ENCODE measurements around the gene MAP3K21. TPM values are rescaled to one million over a fixed set of nuclear protein-coding genes. Genes with fewer than 3 reads are reported as not detected.

MAP3K21 gene
- 2.6 TPM for total RNA-seq

DNA sequence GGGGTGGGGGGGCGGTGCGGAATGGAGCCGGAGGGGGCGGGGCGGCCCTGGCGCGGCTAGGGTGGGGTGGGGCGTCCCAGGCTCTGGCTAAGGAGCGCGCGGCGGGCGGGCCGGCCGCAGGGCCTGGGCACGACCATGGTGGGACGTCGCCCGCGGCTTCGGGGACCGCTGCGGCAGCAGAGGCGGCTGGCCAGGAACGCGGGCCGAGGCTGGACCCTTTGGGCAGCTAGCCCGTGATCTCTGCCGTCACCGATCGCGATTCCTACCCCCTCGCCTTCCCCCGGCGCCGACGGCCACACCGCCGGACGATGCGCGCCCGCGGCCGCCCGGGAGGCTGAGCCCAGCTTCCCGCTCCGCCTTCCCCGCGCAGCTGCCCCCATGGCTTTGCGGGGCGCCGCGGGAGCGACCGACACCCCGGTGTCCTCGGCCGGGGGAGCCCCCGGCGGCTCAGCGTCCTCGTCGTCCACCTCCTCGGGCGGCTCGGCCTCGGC, at the start of gene MAP3K21:
TSS of gene MAP3K21 (plus strand) at position 74 of the 491 bp plus-strand sequence. CDS start at position 379, 305 bp downstream.
- ATAC-seq, result no peak

DNA sequence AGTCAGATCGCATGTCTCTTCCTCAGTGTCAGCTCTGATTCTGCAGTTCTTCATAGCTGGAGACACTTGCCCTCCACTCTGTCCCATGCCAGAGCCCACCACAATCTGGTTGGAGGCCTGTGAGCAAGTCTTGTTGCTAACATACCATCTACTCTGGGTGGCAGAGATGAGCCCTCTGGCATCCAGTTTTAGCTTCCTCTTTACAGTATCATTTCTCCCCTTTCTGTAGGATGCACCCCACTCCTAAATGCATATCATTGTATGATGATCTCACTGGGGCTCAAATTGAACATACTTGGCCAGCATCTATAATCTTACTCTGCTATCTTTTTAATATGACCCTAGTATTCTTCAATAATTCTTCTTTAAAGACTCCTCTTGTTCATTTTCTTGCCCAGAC, 48.9 kb upstream of the MAP3K21 start:
- no peak for ATAC-seq

DNA sequence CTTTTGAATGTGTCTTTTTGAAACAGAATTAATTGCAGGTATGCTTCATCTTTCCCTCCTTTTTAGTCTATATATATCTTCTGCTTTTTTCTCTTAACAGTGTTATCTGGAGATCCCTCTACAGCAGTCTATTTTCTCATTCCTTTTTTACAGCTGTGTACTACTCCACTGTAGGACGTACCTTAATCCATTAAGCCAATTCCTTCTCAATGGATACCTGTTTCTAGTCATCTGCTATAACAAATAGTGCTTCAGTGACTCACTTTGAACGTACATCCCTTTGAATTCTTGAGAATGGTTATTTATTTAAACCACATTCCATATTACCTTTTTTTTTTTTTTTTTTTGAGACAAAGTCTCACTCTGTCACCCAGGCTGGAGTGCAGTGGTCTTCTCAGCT, 47.6 kb upstream of the MAP3K21 start:
- no peak for ATAC-seq

DNA sequence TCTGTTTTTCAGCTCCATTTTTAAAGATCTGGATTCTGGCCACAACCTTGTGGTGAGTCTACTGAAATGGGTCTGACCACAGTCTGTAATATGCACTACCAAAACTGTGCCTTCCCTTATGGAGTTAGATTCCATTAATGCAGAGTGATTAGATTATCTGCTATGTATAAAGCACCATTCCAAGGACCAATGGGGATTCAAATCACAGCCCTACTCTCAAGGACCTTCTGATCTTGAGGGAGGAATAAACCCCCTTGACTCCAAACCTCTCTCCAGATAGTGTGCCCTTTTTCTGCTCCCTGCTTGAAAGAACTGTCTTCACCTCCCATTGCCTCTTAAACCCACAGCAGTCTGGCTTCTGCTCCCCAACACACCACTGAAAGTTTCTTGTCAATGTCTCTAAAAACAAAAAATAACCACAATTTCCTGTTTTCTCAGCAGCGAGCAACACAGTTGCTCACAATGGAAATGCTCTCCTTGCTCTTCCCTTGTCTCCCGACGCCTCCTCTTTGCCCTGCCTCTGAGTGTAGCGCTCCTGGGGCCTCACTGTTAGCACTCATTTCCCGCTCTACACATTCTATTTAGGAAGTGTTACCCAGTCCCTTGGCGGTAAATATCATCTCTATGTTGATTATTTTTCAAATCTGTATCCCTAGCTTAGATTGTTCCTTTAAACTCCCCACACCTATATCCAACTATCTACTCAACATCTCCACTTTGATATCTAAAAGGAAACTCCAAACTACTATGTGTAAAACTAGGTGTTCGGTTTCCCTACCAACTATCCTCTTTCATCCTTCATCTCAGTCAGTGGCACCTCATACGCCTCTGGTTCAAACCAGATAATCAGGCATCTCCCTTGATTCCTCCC, 45.6 kb upstream of the MAP3K21 start:
- no peak for ATAC-seq

DNA sequence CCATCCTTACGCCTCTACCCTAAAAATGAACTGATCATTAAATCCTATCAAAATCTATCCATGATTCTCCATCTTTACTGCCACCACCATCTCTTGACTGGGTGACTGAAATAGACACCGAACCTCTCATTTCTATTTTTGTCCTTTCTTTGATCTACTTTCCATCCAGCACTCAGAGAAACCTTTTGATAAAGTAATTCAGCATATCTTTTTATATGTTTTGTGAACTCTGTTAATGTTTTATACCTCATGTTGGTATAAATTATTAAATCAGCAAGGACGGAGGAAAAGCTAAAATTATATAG, 45.0 kb upstream of the MAP3K21 start:
- no peak for ATAC-seq

DNA sequence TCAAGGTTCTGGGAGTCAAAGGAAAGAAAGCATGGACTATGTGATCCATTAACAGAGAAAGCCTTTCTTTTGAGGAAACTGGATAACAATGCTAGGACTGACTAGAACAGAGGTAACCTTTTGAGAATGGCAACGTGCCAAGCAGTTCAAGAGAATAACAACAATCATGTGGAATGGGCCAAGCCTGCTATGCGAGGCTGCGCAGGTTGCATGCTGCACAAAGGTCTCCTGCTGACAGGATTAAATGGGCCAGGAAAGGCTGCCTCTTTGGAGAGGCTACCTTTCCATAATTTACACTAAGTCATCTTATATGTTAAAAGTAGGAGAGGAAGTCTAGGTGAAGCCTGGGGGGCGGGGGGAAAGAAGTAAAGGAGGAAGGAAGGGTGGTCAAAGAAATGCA, 37.8 kb upstream of the MAP3K21 start:
- no peak for ATAC-seq

DNA sequence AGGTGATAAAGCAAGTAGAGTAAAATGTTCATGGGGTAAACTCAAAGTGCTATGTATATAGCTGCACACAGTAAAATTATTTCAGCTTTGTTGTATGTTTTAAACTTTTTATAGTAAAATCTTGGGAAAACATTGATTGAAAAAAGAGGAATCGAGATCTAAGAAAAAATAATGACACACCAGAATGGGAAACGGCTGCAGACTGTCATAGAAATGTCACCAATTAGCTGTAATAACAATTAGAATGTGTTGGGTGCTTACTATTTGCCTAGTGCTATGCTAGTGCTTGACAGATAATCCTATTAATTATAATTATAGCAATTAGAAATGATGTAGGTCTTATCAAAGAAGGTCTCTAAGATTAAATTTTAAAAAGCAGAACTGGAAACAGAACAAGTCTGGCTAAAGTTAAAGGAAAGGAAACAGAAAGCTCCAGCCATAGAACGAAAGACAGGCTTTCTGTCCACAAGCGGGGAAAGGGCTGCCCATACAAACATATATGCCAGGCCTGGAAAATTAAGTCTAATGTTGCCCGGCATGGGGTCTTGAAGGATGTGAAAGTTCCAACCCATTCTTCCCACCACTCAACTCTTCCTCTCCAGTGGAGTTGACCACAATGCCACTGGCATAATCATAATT, 37.0 kb upstream of the MAP3K21 start:
- ATAC-seq, result no peak

DNA sequence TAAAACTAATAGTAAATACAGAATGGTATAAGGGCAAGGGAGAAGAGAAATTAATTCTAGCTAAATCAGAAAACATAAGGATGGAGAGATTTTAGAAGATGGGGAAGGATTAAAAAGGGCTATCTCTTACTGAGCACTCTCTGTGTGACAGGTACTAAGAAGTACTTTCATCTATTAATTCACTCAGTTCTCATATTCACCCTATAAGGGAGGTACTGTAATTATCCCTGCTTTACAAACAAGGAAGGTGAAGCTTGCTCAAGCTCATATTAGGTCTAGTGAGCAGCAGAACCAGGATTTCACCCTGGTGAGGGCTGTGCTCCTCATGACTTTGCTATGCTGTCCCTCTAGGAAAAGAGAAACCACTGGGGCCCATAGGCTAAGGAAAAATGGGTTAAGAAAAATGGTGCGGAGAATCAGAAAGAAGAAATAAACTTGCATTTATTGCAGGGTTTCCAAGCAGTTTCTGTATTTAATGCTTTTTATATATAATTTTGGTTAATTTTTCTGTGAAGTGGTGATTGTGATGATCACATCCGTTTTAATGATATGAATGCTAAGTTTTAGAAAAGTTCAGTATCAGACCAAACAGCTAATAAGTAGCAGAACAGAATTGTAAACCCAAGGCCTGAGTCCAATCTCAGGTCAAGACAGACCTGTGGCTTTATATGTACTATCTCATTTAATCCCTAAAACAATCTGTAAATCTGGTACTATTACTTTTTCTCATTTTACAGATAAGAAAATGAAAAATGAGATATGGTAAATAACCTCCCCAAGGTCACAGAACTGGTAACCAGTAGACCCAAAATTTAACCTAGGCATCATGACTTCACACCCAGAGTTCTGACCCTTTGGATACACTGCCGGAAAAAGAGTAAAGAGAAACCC, 33.7 kb upstream of the MAP3K21 start:
- no peak for ATAC-seq

DNA sequence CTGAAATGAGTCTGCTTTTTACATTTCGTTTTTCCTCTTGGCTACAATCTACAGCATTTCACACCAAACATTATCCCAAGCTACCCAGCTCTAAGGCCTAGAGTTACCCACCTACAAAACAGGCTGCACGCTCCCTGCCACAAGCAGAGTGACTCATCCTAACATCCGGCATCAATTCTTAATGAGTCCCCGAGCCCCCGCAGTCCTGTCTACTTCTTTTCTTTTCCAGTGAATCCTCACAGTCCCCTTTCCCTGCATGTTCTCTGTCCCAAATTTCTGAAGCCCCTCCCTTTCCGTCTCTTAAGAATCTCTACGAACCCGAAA, 32.6 kb upstream of the MAP3K21 start:
- ATAC-seq, result peak; percentile 62

DNA sequence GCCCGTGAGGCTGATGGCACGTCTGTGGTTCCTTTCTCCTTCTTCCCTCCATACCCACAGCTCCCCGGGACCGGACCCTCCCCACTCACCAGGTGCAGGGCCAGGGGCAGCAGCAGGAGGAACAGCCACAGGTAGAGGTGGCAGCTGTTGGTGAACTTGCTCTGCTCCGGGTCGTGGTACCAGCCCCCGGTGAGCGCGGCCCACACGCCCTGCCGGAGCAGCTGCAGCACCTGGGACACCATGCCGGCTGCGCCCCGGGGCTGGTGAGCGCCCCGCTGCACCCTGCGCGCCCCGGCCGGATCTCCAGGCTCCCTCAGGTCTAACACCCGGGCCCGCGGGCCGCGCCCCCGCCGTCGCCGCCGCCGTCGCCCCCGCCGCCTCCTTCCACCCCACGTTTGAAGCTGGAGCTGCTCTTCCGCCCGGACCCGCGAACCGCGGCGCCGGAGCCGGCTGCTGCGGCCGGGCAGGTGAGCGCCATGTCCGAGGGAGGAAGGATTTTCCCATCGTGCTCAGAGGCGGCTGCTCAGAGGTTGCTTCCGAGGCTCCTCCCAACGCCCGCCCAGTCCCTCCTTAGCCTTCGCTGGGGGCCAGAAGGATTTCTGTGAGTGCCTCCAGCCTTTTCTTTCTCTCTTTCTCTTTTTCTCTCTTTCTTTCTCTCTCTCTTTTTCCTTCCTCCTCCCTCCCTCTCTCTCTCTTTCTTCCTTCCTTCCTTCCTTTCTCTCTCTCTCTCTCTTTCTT, 32.1 kb upstream of the MAP3K21 start, which contains the start of gene PCNX2:
TSS of gene PCNX2 (minus strand) at position 489 of the 738 bp plus-strand sequence. CDS start at position 242, 247 bp downstream.
- ATAC-seq, result peak; percentile 83

DNA sequence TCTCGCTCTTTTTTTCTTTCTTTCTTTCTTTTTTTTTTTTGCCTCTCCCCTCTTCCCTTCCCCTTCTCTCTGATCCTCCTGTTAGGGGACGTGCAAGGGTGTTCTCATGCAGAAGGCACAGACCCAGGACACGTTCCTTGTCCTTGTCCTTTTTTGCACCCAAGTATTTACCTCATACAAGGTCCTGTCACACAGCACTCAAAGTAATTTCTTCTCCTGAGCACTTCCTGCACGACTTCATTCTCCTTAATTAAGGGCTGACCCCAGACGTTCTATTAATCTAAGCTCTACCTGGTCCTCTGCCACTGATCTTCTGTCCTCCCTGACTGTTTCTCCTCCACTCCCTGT, 31.6 kb upstream of the MAP3K21 start:
- ATAC-seq, result no peak

DNA sequence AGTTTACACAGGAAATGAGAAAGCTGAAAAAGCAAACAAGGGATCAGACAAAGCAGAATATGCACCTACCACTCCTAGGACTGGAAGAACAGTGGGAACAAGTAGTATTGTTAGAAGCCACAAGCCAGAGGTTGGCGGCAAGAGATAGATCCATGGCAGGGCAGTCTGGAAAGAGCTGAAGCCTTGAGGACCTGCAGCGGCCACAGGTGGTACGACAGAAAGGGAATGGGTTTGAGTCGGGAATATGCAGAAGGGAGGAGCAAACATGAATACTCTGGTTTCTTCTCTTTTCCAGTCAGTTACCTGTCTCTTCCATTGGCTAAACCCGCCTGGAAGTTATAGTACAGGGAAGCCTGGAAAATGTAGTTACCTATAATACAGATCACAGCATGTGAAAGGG, 28.1 kb upstream of the MAP3K21 start:
- no peak for ATAC-seq

DNA sequence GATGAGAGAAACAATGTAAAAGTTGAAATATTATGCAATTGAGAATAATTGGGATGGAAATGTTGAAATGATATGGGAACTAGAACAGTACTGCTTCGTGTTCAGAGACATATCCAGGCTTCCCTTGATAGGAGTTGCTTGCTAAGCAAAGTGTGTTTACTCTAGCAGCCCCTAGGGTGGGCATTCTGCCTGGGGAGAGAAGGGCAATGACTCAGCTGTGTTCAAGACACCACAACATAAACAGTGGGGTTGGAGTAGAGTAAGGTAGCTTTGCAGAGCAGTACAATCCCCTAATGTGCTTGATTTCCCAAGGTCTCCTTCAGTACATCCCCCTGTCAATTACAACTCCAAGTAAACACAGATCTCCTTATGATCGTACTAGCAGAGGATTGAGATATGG, 27.2 kb upstream of the MAP3K21 start:
- ATAC-seq, result no peak

DNA sequence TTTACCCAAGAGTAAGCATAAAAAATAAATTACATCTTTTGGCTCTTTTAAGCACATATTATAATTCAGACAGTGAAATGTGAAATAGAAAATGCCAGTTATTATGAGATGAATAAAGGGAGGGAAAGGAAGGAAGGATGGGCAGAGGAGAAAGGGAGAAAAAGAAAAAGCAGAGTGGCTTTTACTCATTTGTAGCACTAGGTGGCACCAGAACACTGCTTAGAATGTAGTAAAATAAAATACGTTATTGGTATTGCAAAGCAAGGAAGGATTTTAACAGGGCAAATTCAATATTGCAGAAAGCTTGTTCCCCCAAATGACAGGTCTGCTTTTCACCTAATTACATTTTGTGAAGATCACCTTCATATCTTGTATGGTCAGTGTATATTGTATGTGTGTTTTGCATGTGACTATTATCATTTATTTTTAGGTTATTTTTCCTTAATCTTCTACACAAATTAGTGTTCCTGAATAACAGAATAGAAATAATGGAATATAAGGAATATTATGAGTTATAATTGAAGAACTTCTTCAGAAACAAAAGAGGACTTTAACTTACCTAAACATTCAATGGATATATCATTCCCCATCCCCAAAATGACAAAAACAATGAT, 22.9 kb upstream of the MAP3K21 start:
- peak; percentile 52 for ATAC-seq

DNA sequence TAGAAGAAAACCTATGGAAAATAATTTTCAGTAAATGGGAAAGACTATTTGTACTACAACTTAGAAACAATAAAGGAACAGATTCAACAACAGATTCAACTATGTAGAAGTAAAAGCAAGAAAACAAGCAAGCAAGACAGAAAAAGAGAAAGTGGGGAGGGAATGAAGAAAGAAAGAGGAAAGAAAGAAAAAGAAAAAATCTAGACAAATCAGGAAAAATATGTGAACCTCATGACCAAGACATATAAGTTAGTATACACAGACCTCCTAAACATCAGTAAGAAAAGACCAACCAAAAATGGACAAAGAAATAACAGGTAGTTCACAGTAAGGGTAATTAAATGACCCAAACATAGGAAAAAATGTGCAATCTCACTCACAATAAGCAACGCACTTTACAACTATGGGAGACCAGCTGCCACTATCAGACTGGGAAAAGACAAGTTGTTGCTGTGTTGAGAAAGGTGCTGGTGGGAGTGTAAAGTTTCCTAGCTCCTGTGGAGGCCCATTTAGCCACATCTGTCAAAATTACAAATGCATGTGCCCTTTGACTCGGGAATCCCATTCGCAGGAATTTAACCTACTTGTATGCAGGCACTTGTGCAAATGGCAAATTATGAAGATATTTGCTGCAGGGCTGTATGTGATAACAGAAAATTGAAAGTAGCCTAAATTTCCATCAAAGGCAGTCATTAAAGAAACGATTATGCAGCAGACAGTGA, 13.9 kb upstream of the MAP3K21 start:
- ATAC-seq, result no peak

DNA sequence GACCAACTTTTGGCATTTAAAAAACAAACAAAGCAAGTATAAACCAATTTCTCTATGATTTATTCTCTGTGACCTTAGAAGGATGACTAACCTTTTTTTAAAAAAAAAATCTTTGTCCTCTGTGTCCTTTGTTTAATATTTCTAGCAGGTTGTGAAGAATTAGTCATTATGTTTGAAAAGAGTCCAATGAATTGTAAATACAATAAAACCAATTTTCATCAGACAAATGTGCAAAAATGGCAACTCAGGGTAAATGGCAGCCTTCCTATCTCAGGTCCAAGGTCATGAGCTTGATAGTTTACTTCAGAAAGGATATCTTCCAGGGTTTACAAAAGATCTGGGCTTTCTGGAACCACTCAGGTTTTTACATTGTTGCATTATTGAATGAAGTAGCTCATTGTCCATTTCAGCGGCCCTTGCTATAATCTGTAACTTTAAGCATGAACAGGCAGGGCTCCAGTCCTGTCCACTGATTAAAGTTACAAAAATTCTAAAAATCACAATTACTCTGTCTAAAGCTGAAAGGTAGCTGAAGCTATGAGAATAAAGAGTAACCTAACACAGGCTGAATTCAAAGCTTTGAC, 11.7 kb upstream of the MAP3K21 start:
- ATAC-seq, result no peak

DNA sequence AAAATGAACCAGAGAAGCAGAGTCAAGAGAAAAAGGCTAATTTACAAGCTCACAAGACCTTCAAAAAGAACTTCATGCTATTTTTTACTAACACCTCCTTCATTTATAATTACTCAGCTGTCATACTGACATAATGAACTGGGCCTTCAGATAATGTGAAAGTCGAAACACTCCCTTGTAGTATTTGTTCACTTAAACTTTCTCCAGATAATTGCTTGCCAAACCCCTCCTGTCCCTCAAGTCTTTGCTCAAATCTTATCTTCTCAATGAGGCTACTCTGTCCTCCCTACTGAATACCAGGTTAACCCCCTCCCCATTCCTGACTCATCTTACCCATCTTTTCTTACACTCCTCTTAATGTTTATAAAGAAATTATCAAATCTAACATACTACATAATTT, 11.1 kb upstream of the MAP3K21 start:
- ATAC-seq, result no peak

DNA sequence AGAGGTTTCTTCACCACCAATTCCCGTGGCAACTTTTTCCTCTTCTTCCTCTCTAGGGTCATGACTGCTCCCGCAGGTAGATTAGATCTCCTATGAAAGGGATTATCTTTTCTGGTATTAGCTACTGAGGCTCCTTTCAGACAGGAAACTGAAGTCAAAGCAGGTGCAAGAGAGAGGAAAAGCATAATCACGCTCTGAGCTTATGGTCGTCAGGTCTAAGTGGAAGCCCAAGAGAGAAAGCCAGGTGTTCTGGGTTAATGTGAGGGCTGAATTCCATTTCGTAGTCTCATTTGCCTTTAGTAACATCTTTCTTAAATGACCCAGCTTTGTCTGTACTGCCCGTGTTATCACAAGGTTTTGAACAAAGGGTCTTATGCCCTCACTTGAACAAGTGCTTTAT, 8.3 kb upstream of the MAP3K21 start:
- ATAC-seq, result no peak

DNA sequence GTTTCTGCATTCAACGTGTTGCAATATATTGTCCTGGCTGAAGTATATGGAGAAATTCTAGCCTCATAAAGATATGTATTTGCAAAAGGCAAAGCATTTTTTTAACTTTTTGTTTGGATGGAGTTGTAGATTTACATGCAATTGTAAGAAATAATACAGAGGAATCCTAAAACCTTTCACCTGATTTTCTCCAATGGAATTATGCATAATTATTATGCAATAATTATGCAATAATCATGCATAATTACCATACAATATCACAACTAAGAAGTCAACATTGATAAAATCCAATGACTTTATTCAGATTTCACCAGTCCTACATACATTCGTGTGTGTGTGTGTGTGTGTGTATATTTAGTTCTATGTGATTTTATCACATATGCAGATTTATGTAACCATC, 7.5 kb upstream of the MAP3K21 start:
- ATAC-seq, result no peak

DNA sequence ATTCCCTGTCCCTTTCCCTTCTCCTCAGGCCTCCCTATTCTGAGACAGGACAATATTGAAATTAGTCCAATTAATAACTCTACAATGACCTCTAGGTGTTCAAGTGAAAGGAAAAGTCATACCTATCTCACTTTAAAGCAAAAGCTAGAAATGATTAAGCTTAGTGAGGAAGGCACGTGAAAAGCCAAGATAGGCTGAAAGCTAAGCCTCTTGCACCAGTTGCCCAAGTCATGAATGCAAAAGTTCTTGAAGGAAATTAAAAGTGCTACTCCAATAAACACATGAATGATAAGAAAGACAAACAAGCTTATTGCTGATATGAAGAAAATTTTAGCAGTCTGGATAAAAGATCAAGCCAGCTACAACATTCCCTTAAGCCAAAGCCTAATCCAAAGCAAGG, 3.8 kb upstream of the MAP3K21 start:
- ATAC-seq, result no peak

DNA sequence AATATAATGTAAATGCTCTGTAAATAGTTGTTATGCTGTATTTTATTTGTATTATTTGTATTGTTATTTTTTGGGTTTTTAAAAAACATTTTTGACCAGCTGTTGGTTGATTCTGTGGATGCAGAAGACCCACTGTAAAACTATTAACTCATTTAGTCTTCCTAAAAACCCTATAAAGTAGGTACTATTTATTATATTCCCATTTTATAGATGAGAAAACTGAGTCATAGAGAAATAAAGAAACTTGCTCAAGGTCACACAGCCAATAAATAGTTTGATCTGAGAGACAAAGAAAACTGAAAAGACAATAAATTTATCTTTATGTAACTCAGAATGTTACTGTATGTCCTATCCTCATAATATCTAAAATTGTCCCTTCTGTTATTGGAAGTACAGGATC, 1.2 kb upstream of the MAP3K21 start:
- ATAC-seq, result no peak

Measured in esophagus mucosa (tissue), 1 donor.